Renal cortex interstitium (tissue), 11 donors: ENCODE data around the gene GALNT7. TPM values are rescaled to one million over a fixed set of nuclear protein-coding genes. Genes with fewer than 3 reads are reported as not detected.

Experiments used
- DNase-seq, 11 donors: peaks; one replicate each; pipeline ENCODE4 v3.0.0-alpha.2; 2013; ENCODE audit warnings: low read depth in 9 of 11, low spot score in 4 of 11; ENCODE audit errors: extremely low read depth in 1 of 11
- polyA plus RNA-seq, 3 donors: library from polyadenylated mRNA; unstranded; fragments of 120-200 nt; gene quantifications; one replicate each; pipeline ENCODE4 v1.2.1, GENCODE V29; 2013; ENCODE audit not compliant: insufficient read length in 3 of 3

GALNT7 gene
- polyA plus RNA-seq, 3 donors = 32.0 to 39.3 (median 38.2) TPM

DNA sequence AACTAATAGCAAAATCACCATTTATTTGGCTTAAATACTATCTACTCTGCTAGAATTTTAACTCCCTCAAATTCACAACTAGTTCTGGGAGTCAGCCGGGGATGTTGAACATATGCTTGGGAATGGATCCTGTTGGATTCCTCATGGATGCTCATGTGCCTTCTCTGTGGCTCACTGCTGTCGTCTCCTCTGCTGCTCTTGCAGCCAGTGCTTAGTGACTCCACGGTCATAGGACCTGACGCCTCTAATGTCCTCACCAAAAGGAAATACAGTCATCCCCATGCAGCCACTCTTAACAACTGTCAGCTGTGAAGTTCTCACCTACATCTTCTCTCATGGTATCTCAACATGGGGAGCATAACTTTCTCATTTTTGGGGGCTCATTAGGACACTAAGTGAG, 106.1 kb downstream of the GALNT7 start:
- DNase-seq = no peak

GRCh38 chr4:173275150-173275549, 106.5 kb downstream of the GALNT7 start:
- no peak for DNase-seq

GRCh38 chr4:173277340-173277739, 108.7 kb downstream of the GALNT7 start:
- DNase-seq = no peak

GRCh38 chr4:173280998-173281397, 112.4 kb downstream of the GALNT7 start:
- DNase-seq = no peak

- no peak for DNase-seq
These were observed 113.0 kb downstream of the GALNT7 start for GRCh38 chr4:173281406-173282255.

DNA sequence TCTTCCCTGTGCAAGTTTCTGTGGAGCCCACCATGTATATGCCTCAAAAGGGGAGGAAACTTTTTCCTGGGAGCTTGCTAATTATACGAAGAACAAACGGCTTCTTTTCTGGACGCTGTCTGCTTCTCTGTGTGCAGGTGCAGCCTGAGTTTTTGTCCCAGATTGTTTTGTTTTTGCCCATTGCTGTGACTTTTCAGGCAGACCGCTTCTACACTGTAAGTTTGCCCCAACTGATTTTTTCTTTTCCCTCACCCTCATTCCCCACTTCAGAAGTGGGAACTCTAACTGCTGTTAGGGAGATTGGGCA, 113.6 kb downstream of the GALNT7 start:
- DNase-seq = no peak

GRCh38 chr4:173282626-173283025, 114.0 kb downstream of the GALNT7 start:
- DNase-seq = no peak

GRCh38 chr4:173284463-173284862, 115.9 kb downstream of the GALNT7 start:
- DNase-seq = no peak

GRCh38 chr4:173287486-173287885, 118.9 kb downstream of the GALNT7 start:
- no peak for DNase-seq

- peak in 2 of 11 donors; percentile 11 to 18 for DNase-seq
These were observed 119.7 kb downstream of the GALNT7 start for GRCh38 chr4:173288296-173288695.

DNA sequence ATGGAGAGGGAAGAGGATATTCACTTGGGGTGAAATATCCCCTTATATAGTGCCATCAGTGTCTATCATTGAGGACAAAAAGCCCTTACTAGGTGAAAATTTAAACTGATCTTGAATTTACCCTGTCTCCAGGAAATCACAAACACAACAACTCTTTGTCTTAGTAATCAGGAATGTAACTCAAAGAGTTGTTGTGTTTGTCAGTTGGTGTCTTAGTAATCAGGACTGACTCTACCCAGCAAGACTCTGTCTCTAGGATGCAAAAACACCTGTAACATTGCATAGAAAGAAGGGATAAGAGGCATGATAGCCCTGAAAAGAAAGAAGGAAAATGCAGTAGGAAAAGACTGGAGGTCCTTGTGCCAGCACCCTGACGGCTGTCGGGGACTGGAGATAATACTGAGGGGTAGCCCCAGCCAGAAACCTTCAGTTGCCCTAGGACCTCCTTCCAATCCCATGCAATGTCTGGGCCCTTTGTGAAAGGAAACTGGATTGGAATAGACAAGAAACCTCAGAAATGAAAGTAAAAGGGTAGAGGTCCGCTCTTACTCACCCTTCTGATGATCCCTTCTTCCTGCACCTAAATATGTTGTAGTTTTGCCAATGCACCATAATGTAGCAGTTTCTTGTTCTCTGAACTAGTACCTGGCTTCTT, 120.2 kb downstream of the GALNT7 start:
- DNase-seq = no peak

- DNase-seq = no peak
These were observed 120.7 kb downstream of the GALNT7 start for GRCh38 chr4:173289353-173289727.

DNA sequence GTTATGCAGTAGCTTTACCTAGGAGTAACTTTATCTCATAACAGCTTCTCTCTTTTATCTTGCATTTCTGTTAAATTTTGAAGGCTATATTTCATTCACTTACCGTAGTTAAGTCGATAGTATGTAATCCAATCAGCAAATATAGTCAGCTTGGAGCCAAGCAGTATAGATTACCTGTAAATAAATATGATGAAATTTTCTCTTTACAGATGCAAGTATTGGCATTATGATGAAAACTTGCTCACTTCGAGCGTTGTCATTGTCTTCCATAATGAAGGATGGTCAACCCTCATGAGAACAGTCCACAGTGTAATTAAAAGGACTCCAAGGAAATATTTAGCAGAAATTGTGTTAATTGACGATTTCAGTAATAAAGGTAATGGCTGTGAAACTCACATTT, 123.3 kb downstream of the GALNT7 start:
- no peak for DNase-seq

DNA sequence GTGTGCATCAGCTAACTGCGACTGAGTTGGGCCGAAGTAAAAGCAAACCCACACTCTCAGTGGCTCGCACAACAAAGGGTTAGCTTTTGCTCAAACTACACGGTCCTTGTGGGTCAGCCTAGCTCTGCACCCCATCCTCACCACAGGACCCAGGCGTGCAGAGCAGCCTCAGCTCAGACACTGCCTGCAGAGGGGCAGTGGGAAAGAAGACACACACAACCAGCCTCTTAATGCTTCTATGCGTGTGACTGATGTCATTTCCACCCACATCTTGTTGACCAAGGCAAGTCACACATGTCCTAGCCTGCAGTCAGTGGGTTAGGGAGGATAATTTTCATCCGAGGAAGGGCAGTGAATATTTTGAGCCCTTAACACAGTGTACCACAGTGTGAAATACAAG, 125.1 kb downstream of the GALNT7 start:
- no peak for DNase-seq

GRCh38 chr4:173294444-173294843, 125.8 kb downstream of the GALNT7 start:
- DNase-seq = no peak

- DNase-seq = peak; percentile 9 to 49 (median 30)
These were observed 133.0 kb downstream of the GALNT7 start for GRCh38 chr4:173301518-173302201.

DNA sequence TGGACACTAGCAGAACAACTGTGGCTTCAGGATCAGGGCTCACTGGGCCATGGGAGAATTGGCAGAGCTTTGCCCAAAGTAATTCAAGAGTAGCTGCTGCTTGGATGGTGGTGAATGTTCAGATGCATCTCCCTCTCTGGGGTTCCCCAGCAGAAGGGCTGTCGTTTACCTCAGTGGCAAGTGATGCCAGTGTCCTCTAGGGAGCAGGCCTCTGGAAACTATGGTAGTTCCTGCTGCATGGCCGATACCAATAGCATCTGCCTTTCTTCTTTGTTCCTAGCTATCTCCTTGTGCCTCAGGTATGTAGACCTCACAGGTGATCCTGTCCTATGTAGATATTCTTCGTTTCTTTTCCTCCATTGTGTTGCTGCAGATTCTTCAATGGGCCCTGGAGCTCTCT, 139.2 kb downstream of the GALNT7 start:
- DNase-seq = no peak

DNA sequence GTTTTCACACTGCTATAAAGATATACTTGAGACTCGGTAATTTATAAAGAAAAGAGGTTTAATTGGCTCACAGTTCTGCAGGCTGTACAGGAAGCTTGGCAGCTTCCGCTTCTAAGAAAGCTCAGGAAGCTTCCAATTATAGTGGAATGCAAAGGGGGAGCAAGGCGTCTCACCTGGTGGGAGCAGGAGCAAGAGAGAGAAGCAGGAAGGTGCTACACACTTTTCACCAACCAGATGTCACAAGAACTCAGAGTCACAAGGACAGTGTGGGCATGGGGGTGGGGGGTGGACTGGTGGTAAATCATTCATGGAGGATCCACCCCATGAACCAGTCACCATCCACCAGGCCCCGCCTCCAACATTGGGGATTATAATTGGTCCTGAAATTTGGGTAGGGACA, 142.8 kb downstream of the GALNT7 start:
- DNase-seq = no peak

GRCh38 chr4:173314715-173315114, 146.1 kb downstream of the GALNT7 start:
- DNase-seq = no peak

DNA sequence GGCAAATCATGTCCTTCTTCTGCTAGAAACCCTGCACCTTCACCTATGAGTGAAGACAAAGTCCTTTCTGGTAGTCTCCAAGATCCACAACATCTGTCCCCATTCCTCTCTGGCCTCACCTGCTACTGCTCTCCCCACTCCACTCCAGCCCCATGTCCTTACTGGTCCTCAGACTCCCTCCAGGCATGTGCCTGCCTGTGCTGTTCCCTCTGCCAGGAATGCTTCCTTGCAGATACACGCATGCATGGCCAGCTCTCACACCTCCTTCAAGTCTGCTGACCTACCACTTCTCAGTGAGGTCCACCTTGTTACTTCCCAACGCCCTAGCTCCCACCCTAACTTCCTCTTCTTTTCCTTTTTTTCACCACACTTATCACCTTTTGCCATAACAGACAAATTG, 147.4 kb downstream of the GALNT7 start:
- no peak for DNase-seq
